Measurements from ENCODE around the gene PTPRZ1.

The PTPRZ1 gene

GRCh38 chr7:122055073-122055472 is 182.1 kb downstream of the PTPRZ1 start:
- DNase-seq, result no peak

DNA sequence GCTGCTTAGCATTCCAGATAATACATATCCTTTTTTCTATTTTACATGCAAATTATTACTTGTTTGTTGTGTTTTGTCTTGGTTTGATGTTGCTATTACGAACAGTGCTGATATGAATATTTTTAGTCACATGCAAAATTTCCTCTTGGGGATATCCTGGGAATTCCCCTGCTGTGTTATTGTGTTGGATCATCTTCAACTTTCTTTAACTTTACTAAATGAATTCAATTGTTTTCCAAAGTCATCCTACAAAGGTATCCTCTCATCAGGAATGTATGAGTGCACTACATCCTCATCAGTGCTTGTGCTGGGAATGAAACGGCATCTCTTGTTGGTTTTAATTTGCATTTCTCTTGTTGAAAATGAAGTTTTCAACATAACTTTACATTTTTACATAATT is 184.0 kb downstream of the PTPRZ1 start:
- DNase-seq, result no peak

GRCh38 chr7:122059542-122059941 is 186.6 kb downstream of the PTPRZ1 start:
- DNase-seq, result no peak

DNA sequence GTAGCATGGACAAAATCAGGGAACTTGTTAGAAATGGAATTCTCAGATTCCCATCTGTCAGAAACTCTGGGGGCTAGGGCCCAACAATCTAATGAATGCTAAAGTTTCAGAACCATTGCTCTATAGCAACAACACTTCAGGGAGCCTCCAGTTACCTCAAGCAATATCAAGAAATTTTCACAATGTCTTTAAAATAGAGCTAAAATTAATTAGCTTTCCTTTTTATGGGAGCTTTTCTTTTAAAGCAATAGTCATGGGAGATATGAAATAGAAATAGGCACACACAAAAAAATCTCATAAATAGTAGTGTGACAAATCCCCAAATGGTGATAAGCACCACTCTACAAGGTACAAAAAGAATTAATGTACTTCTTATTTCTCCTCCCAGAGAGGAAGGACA is 190.2 kb downstream of the PTPRZ1 start:
- DNase-seq, result no peak

- no peak for DNase-seq
Measured at GRCh38 chr7:122064971-122065370, 192.0 kb downstream of the PTPRZ1 start.

DNA sequence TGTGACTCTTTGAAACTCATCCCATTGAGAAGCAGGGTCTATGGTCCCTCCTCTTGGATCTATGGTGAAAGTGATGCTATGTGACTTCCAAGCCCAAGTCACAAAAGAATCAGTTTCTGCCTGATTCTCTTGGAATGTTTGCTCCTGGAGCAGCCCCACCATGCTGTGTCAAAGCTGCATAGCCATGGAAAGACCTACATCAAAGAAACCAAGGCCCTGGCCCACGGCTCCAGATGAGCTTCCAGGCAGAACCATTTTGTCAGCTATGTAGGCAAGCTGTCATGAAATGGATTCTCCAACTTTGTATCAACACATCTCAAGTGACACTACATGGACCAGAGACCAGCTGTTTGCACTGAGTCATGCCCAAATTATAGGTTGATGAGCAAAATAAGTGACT is 194.1 kb downstream of the PTPRZ1 start:
- DNase-seq, result no peak

DNA sequence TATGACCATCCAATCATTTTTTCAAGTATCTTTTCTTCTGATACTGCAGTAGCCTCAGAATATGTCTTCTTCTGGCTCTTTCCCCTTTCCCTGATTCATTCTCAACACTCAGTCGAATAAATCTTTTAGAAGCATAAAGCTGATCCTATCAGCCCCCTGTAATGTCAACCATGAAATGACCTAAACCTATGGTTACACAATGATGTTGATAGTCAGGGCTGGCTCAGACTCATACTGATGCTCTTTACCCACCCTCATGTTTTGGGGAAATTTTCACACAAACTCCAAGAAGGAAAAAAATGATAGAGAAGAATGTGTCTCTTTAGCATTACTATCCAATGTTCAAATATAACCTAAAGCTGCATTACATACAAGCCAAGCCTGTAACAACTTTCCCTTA is 195.1 kb downstream of the PTPRZ1 start:
- DNase-seq, result no peak

- DNase-seq, result no peak
Measured at GRCh38 chr7:122068999-122069398, 196.0 kb downstream of the PTPRZ1 start.

- no peak for DNase-seq
Measured at GRCh38 chr7:122070062-122070461, 197.1 kb downstream of the PTPRZ1 start.

GRCh38 chr7:122070834-122071233 is 197.9 kb downstream of the PTPRZ1 start:
- no peak for DNase-seq

DNA sequence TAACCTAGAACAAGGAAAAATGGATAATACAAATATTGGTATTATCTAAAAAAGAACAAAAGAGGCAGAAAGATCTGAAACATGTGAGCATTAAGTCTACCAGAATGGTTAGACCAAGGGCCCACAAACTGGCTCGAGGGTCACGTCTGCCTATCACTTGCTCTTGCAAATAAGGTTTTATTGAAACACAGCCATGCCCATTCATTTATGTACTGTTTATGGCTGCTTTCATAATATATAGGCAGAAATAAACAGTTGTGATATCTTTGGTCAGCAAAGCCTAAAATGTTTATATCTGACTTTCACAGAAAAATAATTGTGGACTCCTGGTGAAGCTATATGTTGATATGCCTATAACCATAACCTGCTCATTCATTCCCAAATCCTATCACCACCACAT is 199.3 kb downstream of the PTPRZ1 start:
- DNase-seq, result no peak

GRCh38 chr7:122072924-122073599 is 200.1 kb downstream of the PTPRZ1 start:
- no peak for DNase-seq

GRCh38 chr7:122073635-122074034 is 200.7 kb downstream of the PTPRZ1 start:
- no peak for DNase-seq

- no peak for DNase-seq
Measured at GRCh38 chr7:122082160-122082559, 209.2 kb downstream of the PTPRZ1 start.

DNA sequence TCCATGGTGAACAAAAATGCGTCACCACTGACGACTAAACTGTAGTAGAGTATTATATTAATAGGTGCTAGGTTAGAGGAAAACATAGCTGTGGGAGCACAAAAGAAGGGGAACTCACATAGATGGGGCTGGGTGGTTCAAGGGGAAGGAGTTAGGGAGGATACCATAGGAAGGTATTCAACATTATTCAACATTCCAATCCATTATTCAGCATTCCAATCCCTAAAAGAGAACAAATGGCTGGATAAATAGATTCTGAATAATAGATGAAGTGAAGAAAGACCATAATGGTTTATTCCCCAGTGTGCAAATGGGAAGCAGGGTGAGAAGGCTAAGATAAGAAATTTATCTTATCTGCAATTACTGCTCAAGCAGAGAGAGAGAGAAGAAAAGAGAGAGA is 209.7 kb downstream of the PTPRZ1 start:
- no peak for DNase-seq

- peak; percentile 71 for DNase-seq
Measured at GRCh38 chr7:122092964-122093797, 220.2 kb downstream of the PTPRZ1 start.

DNA sequence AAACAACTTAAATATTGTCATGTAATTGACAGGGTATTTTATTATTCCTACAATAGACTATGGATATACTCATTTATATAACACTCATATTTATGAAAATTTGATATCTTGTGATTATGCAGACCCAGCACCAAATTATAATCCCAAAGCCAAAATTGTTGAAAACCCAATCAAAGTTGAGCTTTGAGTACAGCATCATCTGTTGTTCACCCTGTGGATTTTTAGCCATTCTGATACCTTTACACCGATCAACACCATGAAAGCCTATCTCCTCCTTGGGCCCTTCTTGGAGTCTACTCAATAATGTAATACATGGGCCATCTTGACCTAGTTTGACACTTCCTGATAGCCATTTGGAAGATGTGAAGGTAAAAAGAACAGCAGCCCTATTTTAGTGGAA is 221.6 kb downstream of the PTPRZ1 start:
- no peak for DNase-seq

DNA sequence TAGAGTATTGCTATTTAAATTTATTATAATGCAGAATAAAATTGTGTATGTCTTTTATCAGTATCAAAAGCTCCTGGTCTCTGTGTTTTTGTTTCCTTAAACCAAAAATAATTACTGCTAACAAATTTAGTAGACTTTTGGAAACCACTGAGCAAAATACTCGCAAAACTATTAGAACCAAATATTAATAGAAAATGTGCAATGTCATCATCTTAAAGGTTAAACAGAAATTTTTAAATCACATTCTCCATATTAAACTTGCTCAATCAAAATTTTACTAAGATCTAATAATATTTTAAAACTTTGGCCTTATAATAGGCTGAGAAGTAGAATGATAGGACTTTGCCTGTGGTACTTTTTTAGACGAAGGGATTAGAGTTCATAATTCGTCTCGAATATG is 222.7 kb downstream of the PTPRZ1 start:
- DNase-seq, result no peak

DNA sequence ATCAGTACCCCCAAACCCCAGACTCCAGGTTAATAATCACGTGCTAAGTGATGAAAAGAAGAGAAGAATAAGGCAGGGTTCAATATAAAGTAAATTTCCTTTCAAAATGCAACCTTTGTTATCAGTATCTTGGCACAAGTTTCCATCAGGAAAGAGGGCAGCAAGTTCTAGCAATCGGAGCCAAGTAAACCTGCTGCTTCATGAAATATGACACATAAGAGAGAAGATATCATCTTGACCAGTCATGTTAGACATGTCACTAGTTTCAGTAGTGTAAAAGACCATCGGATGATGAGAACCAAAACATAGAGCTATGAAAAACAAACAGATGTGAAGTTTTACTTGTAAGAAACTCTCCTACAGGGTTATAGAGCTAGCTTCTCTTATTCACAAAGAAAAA is 227.1 kb downstream of the PTPRZ1 start:
- no peak for DNase-seq

DNA sequence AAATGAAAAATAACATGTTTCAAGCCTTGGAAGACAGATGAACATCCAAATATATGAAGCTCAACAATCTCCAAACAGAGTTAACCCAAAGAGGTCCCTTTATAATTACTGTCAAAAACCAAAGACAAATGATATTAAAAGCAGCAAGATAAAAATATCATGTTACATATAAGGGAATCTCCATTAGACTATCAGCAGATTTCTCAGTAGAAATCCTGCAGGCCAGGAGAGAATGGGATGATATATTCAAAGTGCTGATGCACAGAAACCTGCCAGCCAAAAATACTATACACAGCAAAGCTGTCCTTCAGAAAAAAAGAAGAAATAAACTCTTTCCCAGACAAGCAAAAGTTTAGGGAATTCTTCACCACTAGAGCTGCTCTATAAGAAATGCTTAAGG is 230.1 kb downstream of the PTPRZ1 start:
- DNase-seq, result no peak
